HEK293 (cell line): ENCODE data around the gene PAK1.

Source experiments
- CTCF ChIA-PET: fragments of 350-600 bp; formaldehyde crosslinking; extraction: SDS; loops from one replicate; lab custom pipeline; 2021; ENCODE audit warnings: antibody characterized with exemption; lab: Yijun Ruan, JAX
- POLR2A ChIA-PET: fragments of 300-600 bp; formaldehyde crosslinking; extraction: SDS; loops from one replicate; lab custom pipeline; 2020; ENCODE audit warnings: antibody characterized with exemption, inconsistent platforms; lab: Yijun Ruan, JAX
- H3K27ac ChIP-seq: fragments of 200-500 bp; sonication (Bioruptor generic); 2 replicates; pipeline ENCODE4 v1.5.1; 2014; ENCODE audit warnings: low read depth, low read length, control low read depth, inconsistent platforms; ENCODE audit errors: extremely low read depth
- H3K36me3 ChIP-seq, 2 experiments: fragments of 200-500 bp in 1 of 2; sonication (Bioruptor generic) in 1 of 2; 1 replicate in 1 of 2; 2 replicates in 1 of 2; pipeline ENCODE4 v1.5.1; 2014 to 2017; ENCODE audit warnings: inconsistent platforms in 2 of 2, low read length in 2 of 2; ENCODE audit not compliant: control insufficient read depth in 2 of 2, insufficient read depth in 1 of 2
- H3K4me1 ChIP-seq: fragments of 200-500 bp; sonication (Bioruptor generic); 2 replicates; pipeline ENCODE4 v1.5.1; 2014; ENCODE audit warnings: mild to moderate bottlenecking, low read length, inconsistent platforms; ENCODE audit not compliant: control insufficient read depth, insufficient read depth
- H3K4me3 ChIP-seq: 2 replicates; pipeline ENCODE4 v1.5.1; 2011; ENCODE audit warnings: low read depth, mild to moderate bottlenecking, control low read depth, low read length, moderate library complexity
- H3K9me3 ChIP-seq: fragments of 200-500 bp; sonication (Bioruptor generic); 2 replicates; pipeline ENCODE4 v1.5.1; 2014; ENCODE audit warnings: low read depth, low read length, inconsistent platforms; ENCODE audit not compliant: control insufficient read depth, insufficient read depth
- MZF1 ChIP-seq: fragments of 450-650 bp; formaldehyde crosslinking; IDR thresholded peaks from 2 replicates; pipeline ENCODE4 v1.5.1; 2017; ENCODE audit warnings: missing biosample characterization, missing genetic modification characterization, borderline replicate concordance
- SETDB1 ChIP-seq: IDR thresholded peaks from one replicate; pipeline ENCODE4 v1.6.1; 2017; ENCODE audit warnings: mild to moderate bottlenecking, low read length, moderate library complexity, mixed read lengths; ENCODE audit not compliant: insufficient read length
- ZFP69B ChIP-seq: fragments of 450-650 bp; formaldehyde crosslinking; IDR thresholded peaks from 2 replicates; pipeline ENCODE4 v1.5.1; 2016; ENCODE audit warnings: missing biosample characterization, missing genetic modification characterization
- ZNF112 ChIP-seq: fragments of 450-650 bp; formaldehyde crosslinking; IDR thresholded peaks from 2 replicates; pipeline ENCODE4 v1.5.0; 2017; ENCODE audit warnings: missing biosample characterization, missing genetic modification characterization
- ZNF140 ChIP-seq: fragments of 450-650 bp; formaldehyde crosslinking; IDR thresholded peaks from 2 replicates; pipeline ENCODE4 v1.5.1; 2016; ENCODE audit warnings: missing biosample characterization, missing genetic modification characterization
- ZNF266 ChIP-seq: fragments of 450-650 bp; formaldehyde crosslinking; IDR thresholded peaks from 2 replicates; pipeline ENCODE4 v1.5.1; 2016; ENCODE audit warnings: missing biosample characterization, missing genetic modification characterization, low read depth
- ZNF341 ChIP-seq: fragments of 450-650 bp; formaldehyde crosslinking; IDR thresholded peaks from 2 replicates; pipeline ENCODE4; 2016; ENCODE audit warnings: low read depth, missing biosample characterization, missing genetic modification characterization
- ZNF596 ChIP-seq: fragments of 450-650 bp; IDR thresholded peaks from 2 replicates; pipeline ENCODE4 v1.5.0; 2018; ENCODE audit warnings: missing biosample characterization, mild to moderate bottlenecking, missing genetic modification characterization, moderate library complexity
- ZNF623 ChIP-seq: fragments of 450-650 bp; formaldehyde crosslinking; IDR thresholded peaks from 2 replicates; pipeline ENCODE4 v1.5.1; 2016; ENCODE audit warnings: missing biosample characterization, missing genetic modification characterization
- ZNF664 ChIP-seq: fragments of 450-650 bp; formaldehyde crosslinking; IDR thresholded peaks from 2 replicates; pipeline ENCODE4 v1.5.1; 2016; ENCODE audit warnings: missing biosample characterization, missing genetic modification characterization
- ZNF677 ChIP-seq: fragments of 450-650 bp; IDR thresholded peaks from 2 replicates; pipeline ENCODE4 v1.5.0; 2018; ENCODE audit warnings: missing biosample characterization, mild to moderate bottlenecking, missing genetic modification characterization, moderate library complexity
- ZNF791 ChIP-seq: fragments of 450-650 bp; formaldehyde crosslinking; IDR thresholded peaks from 2 replicates; pipeline ENCODE4 v1.5.1; 2016; ENCODE audit warnings: missing biosample characterization, missing genetic modification characterization
- ZNF792 ChIP-seq: fragments of 450-650 bp; formaldehyde crosslinking; IDR thresholded peaks from 2 replicates; pipeline ENCODE4 v1.5.1; 2016; ENCODE audit warnings: missing biosample characterization, missing genetic modification characterization
- TF ChIP-seq, protein P1 (sequence below): fragments of 450-650 bp; formaldehyde crosslinking; IDR thresholded peaks from 2 replicates; pipeline ENCODE4 v1.5.1; 2017; ENCODE audit warnings: missing biosample characterization, missing genetic modification characterization
- TF ChIP-seq, protein P2 (sequence below): fragments of 450-650 bp; formaldehyde crosslinking; IDR thresholded peaks from 2 replicates; pipeline ENCODE4 v1.5.1; 2016; ENCODE audit warnings: missing biosample characterization, missing genetic modification characterization
- TF ChIP-seq, protein P3 (sequence below): fragments of 450-650 bp; formaldehyde crosslinking; IDR thresholded peaks from 2 replicates; pipeline ENCODE4; 2016; ENCODE audit warnings: missing biosample characterization, missing genetic modification characterization
- TF ChIP-seq, protein P4 (sequence below): fragments of 450-650 bp; formaldehyde crosslinking; IDR thresholded peaks from 2 replicates; pipeline ENCODE4 v1.5.1; 2016; ENCODE audit warnings: missing biosample characterization, missing genetic modification characterization
- TF ChIP-seq, protein P5 (sequence below): fragments of 450-650 bp; formaldehyde crosslinking; IDR thresholded peaks from 2 replicates; pipeline ENCODE4 v1.5.1; 2016; ENCODE audit warnings: missing biosample characterization, missing genetic modification characterization, borderline replicate concordance

Gene PAK1

DNA sequence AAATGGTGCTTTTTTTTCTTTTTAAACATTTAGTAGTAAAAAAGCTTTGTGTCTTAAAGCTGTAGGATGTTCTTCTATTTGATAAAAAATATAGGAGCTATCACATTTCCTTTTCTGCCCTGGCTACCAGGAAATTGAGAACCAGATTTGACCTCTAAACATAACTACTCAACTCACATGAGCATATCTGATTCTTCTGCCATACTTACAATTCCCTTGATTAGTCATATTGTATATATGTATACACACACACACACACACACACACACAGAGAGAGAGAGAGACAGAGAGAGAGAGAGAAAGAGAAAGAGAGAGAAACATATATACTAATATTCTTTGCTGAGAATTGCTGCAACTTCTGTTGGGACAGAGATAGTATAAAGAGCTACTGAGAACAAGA, 149.4 kb downstream of the PAK1 start (continued):
- no peak for TF ChIP-seq ZNF341 (tag by site-specific recombination)
- TF ChIP-seq, protein P1, sequence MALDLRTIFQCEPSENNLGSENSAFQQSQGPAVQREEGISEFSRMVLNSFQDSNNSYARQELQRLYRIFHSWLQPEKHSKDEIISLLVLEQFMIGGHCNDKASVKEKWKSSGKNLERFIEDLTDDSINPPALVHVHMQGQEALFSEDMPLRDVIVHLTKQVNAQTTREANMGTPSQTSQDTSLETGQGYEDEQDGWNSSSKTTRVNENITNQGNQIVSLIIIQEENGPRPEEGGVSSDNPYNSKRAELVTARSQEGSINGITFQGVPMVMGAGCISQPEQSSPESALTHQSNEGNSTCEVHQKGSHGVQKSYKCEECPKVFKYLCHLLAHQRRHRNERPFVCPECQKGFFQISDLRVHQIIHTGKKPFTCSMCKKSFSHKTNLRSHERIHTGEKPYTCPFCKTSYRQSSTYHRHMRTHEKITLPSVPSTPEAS (tag by site-specific recombination), result no peak
- TF ChIP-seq, protein P2, sequence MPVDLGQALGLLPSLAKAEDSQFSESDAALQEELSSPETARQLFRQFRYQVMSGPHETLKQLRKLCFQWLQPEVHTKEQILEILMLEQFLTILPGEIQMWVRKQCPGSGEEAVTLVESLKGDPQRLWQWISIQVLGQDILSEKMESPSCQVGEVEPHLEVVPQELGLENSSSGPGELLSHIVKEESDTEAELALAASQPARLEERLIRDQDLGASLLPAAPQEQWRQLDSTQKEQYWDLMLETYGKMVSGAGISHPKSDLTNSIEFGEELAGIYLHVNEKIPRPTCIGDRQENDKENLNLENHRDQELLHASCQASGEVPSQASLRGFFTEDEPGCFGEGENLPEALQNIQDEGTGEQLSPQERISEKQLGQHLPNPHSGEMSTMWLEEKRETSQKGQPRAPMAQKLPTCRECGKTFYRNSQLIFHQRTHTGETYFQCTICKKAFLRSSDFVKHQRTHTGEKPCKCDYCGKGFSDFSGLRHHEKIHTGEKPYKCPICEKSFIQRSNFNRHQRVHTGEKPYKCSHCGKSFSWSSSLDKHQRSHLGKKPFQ, result no peak
- TF ChIP-seq ZNF677, result no peak
- TF ChIP-seq, protein P3, sequence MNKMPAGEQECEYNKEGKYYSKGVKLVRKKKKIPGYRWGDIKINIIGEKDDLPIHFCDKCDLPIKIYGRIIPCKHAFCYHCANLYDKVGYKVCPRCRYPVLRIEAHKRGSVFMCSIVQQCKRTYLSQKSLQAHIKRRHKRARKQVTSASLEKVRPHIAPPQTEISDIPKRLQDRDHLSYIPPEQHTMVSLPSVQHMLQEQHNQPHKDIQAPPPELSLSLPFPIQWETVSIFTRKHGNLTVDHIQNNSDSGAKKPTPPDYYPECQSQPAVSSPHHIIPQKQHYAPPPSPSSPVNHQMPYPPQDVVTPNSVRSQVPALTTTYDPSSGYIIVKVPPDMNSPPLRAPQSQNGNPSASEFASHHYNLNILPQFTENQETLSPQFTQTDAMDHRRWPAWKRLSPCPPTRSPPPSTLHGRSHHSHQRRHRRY, result no peak

DNA sequence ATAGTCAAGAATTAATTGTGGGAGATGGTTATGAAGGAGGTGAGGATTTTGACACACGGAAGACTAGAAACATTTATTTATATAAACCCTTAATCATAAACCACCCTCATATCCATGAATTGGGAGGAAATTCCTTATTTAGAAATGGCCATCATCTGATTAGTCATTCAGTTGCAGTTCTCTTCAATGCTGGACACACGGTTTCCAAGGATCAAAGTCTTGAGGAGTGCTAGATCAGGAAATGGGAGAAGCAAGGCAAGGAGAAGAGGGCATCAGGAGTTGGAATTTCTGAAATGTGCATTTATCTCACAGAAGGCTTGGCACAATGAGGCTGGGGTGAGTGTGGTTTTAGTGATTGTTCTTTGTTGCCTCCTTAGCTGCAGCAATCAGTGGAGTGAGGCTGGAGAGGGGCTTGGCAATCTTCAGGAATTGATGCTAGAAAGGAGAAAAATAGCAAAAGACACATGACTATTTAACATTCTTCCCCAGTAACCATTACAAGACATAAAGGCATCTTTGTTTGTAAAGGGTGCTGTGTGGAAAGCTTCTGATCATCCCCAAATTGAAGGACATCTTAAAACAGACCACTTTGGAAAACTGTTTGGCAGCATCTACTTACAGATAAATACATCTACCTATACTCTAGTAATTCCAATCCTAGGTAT, 150.8 kb downstream of the PAK1 start:
- peaks cover 0 to 30% of the 10 kb centered on the region in 2 experiments; a peak in 2 of 3 replicates for H3K36me3 ChIP-seq
- CTCF ChIA-PET, result no interaction called here
- H3K9me3 ChIP-seq, result no peaks in the 10 kb centered on the region
- TF ChIP-seq, protein P4, sequence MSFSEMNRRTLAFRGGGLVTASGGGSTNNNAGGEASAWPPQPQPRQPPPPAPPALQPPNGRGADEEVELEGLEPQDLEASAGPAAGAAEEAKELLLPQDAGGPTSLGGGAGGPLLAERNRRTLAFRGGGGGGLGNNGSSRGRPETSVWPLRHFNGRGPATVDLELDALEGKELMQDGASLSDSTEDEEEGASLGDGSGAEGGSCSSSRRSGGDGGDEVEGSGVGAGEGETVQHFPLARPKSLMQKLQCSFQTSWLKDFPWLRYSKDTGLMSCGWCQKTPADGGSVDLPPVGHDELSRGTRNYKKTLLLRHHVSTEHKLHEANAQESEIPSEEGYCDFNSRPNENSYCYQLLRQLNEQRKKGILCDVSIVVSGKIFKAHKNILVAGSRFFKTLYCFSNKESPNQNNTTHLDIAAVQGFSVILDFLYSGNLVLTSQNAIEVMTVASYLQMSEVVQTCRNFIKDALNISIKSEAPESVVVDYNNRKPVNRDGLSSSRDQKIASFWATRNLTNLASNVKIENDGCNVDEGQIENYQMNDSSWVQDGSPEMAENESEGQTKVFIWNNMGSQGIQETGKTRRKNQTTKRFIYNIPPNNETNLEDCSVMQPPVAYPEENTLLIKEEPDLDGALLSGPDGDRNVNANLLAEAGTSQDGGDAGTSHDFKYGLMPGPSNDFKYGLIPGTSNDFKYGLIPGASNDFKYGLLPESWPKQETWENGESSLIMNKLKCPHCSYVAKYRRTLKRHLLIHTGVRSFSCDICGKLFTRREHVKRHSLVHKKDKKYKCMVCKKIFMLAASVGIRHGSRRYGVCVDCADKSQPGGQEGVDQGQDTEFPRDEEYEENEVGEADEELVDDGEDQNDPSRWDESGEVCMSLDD (tag by site-specific recombination), result no peak
- no peak for TF ChIP-seq MZF1 (tag by site-specific recombination)
- TF ChIP-seq, protein P5, sequence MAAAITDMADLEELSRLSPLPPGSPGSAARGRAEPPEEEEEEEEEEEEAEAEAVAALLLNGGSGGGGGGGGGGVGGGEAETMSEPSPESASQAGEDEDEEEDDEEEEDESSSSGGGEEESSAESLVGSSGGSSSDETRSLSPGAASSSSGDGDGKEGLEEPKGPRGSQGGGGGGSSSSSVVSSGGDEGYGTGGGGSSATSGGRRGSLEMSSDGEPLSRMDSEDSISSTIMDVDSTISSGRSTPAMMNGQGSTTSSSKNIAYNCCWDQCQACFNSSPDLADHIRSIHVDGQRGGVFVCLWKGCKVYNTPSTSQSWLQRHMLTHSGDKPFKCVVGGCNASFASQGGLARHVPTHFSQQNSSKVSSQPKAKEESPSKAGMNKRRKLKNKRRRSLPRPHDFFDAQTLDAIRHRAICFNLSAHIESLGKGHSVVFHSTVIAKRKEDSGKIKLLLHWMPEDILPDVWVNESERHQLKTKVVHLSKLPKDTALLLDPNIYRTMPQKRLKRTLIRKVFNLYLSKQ (tag by site-specific recombination), result no peak
- no peak for TF ChIP-seq SETDB1
- TF ChIP-seq ZFP69B (tag by site-specific recombination), result no peak
- TF ChIP-seq ZNF266, result no peak
- no peak for TF ChIP-seq ZNF112 (tag by site-specific recombination)
- TF ChIP-seq ZNF140, result no peak
- no peak for TF ChIP-seq ZNF677
- TF ChIP-seq ZNF792 (tag by site-specific recombination), result no peak
- TF ChIP-seq ZNF791 (tag by site-specific recombination), result no peak
- TF ChIP-seq ZNF596 (tag by site-specific recombination), result no peak
- no peak for TF ChIP-seq ZNF623 (tag by site-specific recombination)
- TF ChIP-seq ZNF664 (tag by site-specific recombination), result no peak
- TF ChIP-seq, all 188 proteins: peak for 0
- Histone ChIP-seq H3K27ac (no peak overlapping the region), H3K4me1 (no peaks in the 10 kb centered on the region), H3K4me3 (no peak overlapping the region)
- POLR2A ChIA-PET, result no interaction called here
